Amniotic epithelial cell (primary cell): ENCODE measurements around the gene TEX54.
A peak's percentile ranks its signal among the peaks of the same experiment; 100 is the strongest.

Experiments
- DNase-seq: peaks from one replicate; pipeline ENCODE4 v3.0.0-alpha.2; 2010; ENCODE audit warnings: low read depth

TEX54 gene

GRCh38 chr11:62788991-62789390 is 43.6 kb downstream of the TEX54 start:
- no peak for DNase-seq

DNA sequence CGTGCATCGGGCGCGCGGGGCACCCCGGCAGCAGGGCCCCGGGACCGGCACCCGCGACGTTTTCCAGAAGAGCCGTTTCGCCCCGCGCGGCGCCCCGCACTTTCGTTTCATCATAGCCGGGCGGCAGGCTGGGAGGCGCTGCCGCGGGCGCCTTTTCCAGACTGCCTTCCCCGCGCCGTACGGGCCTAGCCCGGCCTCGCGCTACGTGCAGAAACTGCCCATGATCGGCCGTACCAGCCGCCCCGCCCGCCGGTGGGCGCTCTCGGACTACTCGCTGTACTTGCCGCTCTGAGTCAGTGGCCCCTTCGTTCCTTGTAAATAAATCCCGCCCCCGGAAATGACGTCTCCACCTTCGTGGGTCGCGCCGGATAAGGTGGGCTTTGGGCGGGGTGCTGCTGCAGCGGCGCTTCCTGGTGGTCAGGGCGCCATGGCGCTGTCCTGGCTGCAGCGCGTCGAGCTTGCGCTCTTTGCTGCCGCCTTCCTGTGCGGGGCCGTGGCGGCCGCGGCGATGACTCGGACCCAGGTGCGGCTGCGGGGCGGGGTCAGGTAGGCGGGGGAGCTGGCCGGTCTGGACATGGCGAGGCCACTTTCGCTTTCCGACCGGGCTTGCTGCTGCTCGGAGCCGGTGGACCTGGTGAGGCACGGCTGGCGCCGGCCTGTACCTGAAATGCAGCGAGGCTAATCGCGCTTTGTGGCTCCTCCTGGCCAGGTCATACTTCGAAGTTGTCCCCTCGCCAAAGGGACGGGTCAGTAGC is 45.5 kb downstream of the TEX54 start, which contains the start of gene TMEM179B:
TSS of gene TMEM179B (plus strand) at position 398 of the 755 bp plus-strand sequence. CDS start at position 428, 30 bp downstream.
- DNase-seq, result peak; percentile 97

- DNase-seq, result peak; percentile 55
These were observed 46.2 kb downstream of the TEX54 start for GRCh38 chr11:62786318-62787004.

GRCh38 chr11:62782753-62783152 is 49.9 kb downstream of the TEX54 start:
- no peak for DNase-seq
